Activated CD4-positive, CD25-positive, alpha-beta regulatory T cell (primary cell): ENCODE measurements around the gene SALL1.

ENCODE experiments used
- DNase-seq, 4 experiments: peaks; one replicate each; lab custom pipeline; 2025; lab: John Stamatoyannopoulos, UW

SALL1 gene

GRCh38 chr16:51156807-51157200 is 5.7 kb upstream of the SALL1 start:
- no peak for DNase-seq

DNA sequence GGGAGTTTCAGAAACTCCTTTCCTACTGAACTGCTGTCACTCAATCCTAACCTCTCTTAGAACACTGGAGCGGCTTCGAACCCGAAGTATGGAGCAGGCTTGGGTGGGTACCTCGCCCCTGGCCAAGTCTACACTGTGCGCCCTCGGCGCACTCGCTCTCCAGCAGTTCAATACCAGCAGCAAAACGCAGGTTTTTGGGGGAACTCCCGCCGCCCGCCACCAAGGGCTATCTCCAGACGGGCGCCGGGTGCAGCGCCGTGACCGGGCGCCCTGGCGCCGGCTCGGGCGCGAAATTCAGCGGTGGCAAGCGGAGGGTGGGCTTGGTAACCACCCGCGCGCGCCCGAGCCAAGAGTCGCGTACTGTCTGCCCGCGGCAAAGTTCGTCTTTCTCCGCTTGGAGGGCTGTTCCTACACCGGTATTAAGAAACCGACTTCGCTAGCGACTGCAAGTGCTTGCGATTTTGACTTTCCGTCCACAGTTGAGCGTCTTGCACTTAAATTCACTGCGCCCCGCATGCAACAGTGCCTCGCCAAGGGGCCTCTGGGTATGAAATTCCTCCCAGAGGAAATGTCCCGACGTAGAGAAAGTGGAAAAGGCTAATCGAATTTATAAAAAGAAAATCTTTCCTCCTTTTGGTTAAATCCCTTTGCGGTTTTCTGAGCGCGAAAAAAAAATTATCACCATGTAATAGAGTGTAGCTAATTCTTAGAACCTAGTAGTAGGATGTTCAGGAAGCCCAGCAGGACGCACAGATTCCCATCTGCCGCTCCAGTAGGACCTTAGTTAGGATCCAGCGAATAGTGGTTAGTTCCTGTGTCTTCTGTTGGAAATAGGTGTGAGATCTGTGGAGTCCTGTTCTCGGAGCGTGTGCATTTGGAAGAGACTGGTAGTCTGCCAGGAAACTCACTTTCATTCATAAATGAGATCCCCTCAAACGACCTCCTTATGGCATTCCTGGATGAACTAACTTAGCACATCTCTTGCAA is 5.0 kb upstream of the SALL1 start:
- no peak for DNase-seq

DNA sequence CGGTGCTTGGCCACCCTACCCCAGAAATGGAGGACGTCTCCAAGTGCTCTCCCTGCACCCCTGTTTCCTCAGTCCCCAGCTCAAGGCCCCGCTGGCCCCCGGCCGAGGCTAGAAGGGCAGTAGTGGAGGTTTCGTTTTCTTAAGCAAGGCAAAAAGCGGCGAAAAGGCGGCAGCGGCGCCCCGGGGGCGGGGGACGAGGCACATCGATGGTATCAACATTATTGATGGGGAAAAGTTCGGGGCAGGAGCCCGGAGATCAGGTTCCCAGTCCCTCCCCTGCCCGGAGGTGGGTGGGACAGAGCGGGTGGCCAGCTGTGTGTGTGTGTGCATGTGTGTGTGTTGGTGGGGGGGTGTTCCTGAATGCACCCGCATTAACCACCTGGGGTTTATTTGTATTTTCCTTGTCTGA is 4.1 kb upstream of the SALL1 start:
- no peak for DNase-seq

DNA sequence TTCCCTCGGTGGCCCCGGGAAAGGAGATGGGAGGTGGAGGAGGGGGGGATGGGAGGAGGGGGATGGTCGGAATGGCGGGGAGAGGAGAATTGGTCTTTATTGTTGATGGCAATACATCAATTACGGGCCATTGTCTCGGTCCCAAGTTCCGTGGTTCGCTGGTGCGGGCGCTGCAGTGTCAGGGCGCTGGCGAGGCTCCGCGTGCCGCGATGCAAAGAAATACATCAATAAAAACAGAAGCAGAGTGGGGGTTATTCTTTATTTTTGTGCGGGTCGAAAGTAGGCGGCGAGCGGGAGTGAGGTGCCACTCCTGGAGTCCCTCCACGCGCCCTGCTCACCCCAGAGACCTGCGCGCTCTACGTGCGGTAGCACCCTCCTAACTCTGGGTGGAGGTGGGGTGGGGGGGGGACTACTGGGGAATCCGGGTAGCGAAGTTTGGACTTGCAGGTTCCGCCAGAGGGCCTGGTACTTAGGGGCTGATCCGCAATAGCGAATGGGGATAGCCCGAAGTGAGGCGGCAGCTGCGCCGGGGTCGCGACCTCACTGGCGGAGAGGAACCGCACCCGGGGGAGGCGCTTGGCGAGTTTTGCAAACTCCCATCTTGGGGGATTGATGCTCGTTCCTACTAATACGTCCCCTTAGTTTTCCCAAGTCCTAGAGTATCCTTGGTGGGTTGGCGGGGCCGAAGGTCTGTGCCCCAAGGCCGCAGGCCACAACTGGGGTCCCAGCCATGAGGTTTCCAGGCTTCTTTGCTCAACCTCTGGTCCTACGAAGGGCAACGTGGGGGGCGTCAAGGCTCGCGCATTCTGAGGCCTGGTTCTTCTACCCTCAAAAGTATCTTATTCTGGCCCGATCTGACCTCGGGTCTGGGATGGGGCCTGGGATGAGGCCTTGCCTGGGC is 3.5 kb upstream of the SALL1 start:
- no peak for DNase-seq

DNA sequence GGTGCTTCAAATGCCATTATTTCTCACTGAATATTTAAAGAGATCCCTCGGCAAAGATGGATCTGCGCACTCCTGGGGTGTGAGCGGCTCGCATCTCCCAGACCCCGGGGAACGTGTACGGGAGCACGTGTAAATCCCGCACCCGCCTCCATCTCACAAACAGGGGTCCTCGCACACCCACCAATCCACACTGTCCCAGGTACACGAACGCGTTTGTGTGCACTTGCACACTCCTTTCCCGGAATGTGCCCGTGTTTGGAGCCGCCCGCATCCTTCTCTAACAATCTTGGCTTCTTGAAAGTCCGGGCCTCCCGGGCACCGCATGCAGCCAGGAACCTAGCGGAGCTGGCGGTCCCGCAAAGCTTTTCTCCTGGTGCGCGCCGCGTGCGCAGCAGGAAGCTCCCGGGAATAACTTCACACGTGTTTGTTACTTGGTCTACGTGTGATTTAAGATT is 2.5 kb upstream of the SALL1 start:
- no peak for DNase-seq

DNA sequence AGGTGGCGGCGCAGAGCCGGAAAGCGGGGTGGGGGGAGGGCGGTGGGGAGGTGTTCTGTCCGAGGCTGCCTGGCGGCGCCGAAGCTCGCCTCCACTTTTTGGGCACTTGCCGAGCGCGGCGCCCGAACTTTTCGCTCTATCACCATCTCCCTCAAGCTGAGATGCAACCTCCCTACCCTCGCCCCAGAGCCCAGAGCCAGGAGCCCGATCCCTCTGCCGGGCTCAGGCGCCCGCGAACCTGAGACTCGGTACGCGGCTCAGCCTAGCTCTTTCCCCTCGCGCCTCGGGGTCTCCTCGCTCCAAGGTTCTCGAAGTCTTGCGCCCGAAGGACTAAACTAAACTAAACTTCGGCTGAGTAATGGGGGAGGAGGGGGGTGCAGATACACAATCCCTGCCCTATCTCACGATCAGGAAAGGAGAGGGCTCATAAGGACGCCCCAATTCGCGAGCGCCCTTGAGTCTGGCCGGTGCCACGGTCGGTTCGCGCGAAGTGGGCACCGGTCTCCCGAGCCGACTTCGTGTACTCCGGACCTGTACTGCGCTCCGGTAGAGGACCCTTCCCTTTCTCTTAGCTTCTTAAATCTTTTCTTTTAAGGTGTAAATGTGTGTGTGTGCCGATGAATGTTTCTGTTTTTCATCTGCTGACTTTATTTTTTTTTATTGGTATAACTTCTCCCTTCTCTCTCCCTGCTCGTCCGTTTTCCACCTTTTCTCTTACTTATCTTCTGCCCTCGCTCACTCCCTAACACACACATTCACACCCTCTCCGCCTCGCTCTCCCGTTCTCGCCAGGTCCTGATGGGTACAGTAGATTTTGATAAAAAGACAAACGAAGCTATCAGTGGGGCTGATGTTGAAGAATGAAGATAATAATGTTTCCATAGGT is 1.9 kb upstream of the SALL1 start:
- DNase-seq: no peak

- no peak for DNase-seq
Observed at GRCh38 chr16:51151961-51152663, 1.0 kb upstream of the SALL1 start.

DNA sequence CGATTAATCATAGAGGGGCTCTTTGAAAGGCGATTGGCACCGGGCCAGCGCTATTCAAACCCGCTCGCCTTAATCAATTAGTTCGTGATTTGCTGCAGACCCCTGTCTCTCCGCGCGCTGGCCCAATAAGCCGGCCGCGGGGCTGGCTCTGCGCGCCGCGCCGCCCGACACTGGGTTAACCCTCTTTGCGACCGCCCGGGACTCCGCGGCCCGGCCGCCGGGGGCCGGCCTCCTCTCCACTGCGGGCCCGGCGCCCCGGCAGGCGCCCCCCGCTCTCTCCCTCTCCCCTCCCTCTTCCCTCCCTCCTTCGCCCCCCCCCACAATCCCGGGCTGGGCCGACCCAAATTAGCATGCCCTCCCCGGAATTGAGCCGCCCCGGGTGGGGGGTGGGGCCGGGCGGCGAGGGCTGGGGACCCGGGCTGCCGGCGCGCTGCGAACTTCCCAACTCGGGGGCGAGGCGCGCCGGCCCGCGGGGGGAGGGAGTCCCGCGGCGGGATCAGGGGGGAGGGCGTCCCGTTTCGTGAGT is 428 bp upstream of the SALL1 start:
- no peak for DNase-seq

- DNase-seq: no peak
Observed at GRCh38 chr16:51150165-51150887, 744 bp downstream of the SALL1 start.

DNA sequence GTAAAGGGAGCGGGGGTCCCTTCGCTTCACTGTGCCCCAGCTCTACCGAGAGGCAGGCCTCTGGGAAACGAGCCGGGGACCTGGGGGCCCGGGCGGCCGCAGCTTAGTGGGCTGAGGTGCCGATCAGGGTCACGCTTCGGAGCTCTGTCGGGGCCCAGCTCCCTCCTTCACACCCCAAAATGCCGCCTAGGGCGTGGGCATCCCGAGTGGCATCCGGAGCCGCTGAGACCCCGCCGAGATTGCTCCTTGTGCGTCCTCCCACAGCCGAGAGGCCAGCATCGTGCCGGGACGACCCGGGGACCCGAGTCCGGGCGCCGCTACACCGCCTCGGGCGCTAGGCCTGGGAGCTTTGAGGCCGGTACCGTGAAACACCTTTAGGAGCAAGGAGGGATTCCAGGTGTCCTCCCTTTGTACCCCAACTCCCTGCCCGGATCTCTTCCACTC is 1.3 kb downstream of the SALL1 start:
- DNase-seq: no peak

DNA sequence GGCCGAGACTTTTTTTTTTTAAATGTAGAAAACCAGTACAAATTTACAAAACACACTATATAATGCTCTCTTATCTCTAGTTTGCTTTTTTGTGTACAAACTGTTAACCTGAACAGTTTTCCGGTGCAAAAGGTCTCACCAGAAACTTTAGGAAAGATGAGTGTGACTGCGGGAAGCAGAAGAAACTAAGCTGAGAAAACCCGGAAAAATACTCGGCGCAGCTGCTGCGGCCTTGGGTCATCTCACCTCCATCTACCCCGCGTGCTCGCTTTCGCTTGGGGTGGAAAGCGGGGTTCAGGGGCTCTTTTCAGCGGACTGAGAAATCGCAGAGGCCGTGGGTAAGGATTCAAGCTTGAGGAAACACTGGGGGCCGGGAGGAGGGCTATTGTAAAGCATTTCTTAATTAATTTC is 1.8 kb downstream of the SALL1 start:
- DNase-seq: no peak

- DNase-seq: no peak
Observed at GRCh38 chr16:51148678-51149228, 2.3 kb downstream of the SALL1 start.

GRCh38 chr16:51147776-51148677 is 3.0 kb downstream of the SALL1 start:
- DNase-seq: no peak

DNA sequence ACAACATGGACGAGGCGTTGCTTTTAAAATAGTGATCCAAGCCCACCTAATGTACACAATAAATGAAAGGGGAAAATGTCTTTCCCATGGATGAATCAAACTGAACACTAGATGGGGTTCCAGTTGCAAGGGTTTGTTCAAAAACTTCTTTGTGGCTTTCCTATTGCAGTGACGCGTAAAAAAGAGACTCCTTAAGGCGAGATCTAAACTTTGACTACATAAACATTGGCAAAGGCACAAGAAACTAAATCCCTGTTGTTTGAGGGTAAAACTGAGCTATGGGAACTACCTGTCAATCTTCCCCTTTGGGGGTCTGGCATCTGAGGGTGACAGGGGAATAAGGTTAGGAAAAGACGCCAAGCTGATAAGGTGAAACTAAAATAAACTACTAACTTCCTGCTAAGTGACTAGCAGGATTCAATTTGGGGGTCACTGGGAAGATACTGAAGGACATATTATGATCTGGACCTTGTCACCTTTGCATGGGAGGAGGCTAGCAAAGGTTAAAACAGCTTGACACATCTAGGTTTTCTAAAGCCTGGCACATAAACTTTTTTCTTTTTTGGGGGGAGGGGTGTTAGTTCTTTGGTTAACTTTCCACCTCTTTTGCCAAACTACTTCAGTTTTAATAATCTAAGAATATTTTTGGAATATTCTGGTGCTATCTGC is 4.7 kb downstream of the SALL1 start:
- no peak for DNase-seq

GRCh38 chr16:51144203-51144602 is 6.9 kb downstream of the SALL1 start:
- DNase-seq: no peak

DNA sequence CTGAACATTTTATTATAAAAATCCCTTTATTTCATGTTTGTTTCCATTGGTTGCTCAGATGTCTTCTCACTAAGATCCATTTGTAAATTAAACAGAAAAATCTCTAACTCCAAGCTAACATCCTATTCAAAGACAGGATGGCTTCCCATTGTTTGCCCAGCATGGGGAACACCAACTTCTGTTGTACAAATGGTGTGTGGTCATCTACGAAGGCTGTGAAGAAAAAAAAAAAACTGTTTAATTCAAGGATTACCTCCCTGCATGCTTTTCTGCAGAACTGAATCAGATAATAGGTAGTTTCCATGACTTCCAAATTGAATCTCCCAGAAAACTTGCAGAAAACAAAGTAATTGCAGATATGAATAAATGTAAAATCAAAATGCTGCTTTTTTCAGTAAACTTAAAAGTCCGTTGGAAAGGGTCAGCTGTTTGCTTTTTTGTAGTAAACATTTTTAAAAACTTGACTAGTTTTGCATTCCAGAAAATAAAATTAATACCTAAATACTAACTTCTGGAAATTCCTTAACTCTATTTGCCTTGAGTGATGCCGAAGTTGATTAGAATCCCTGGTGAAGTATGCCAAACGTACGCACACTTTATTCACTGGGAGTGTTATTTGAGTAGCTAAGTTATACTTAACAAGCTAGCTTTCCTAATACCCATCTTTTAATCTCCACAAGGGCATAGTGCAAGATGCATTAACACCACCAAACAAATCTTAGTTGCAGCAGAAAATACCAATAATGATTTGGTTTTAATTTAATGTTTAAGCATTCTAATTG is 7.7 kb downstream of the SALL1 start:
- DNase-seq: no peak

GRCh38 chr16:51141541-51141940 is 9.5 kb downstream of the SALL1 start:
- no peak for DNase-seq
